Metanephros (tissue), 2 donors: ENCODE measurements around the gene CXorf65. TPM values are rescaled to one million over a fixed set of nuclear protein-coding genes. Genes with fewer than 3 reads are reported as not detected.

Experiments used
- small RNA-seq: library from RNA; depleted of rRNA; stranded (forward); fragments of <200 nt; gene quantifications from one replicate; pipeline ENCODE3, GENCODE V24; 2014; ENCODE audit warnings: low replicate concordance
- total RNA-seq: library from RNA; depleted of rRNA; stranded (reverse); fragments of >200 nt; gene quantifications from one replicate; pipeline ENCODE4 v1.2.3, GENCODE V29; 2014

The CXorf65 gene
- 0.23 TPM for total RNA-seq

GRCh38 chrX:71106427-71106826, at the start of gene CXorf65:
CXorf65 (minus strand) TSS chrX:71106740; CDS start chrX:71106556, 184 bp downstream.

DNA sequence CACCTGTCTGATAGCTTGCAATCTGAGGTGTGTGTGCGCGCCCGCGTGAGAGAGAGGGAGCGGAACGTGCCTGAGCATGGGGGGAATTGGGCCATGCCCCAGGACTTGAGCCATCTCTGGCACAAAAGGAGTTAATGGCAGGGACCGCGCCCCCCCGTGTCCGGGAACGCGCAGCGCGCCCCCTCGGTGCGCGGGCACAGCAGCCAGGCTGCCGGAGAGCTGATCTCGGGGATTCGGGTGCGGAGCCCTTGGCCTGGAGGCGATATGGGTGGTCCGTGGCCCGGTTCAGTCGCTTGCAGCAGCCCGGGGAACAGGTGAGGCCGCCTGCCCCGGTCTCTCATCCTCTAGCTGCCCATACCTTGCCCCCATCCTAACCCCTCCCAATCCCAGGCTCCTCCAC, 38.1 kb upstream of the CXorf65 start, which contains the start of gene NLGN3:
NLGN3 (plus strand) TSS at position 191 of the 400 bp plus-strand sequence. CDS start 2,909 bp downstream, outside the sequence.

DNA sequence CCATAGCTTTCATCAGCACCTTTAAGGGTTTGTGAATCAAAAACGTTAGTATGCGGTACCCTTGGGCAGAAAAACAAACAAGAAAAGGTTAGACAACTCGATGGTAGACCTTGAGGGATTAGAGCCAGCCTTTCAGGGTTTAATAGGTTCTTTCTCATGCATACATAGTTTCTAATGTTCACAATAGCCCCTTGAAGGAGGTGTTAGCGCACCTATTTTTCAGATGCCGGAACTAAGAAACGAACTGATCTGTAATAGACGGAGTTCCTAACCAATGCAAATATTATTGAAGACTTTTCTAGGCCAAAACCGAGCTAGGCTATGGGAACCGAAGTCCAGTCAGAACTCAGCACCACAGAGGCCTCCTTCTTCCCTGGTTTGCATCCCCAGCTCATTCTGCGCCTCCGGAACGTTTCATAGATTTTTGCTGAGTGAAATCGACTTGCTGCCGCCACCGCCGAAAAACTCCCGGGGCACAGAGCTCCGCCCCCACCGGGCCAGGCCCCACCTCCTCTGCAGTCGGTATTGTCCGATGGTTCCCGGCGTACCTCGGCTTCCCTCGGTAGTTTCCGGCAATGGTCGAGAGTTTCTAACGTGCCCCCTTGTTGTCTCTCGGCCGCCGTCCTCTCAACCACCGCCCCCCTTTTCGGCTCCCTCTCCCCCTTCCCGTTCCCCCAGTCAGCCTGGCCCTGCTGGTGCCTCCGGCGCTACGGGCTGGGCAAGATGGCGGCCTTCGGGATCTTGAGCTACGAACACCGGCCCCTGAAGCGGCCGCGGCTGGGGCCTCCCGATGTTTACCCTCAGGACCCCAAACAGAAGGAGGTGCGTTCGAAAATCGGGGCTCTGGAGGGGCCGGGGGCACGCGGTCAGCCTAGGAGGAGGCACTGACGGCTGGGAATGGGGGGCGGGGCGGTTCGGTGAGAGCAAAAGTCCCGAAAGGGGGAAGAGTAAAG, 11.8 kb upstream of the CXorf65 start, which contains the start of gene MED12:
MED12 (plus strand) TSS at position 565 of the 953 bp plus-strand sequence; CDS start at position 724, 159 bp downstream.

DNA sequence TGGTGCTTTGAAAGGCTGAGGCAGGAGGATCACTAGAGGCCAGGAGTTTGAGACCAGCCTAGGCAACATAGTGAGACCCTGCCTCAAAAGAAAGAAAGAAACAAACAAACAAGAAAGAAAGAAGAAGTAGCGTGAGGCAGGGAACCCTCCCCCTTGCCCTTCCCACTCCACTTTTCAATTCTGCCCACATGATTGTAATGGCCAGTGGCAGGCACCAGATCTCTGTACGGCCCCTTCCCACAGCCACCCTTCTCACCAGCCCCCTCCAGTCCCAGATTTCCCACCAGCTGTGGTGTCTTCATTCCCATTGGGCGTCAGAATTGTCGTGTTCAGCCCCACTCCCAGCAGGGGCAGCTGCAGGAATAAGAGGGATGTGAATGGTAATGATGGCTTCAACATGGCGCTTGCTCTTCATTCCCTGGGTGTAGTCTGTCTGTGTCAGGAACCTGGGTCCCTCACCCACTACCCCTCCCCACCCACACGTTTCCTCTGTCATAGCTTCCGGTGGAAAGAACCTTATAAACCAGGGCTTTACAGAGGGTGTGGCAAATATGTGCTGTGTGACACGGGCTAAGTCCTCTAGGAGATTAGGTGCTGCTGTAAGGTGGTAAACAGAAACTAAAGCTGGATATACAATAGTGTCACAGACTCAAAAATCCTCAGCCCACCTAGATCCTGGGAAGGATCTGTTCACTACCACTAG, 4.8 kb upstream of the CXorf65 start, which contains the start of gene IL2RG:
IL2RG (minus strand) TSS at position 437 of the 703 bp plus-strand sequence; CDS start at position 399, 38 bp downstream.

GRCh38 chrX:71095555-71095980, 11.0 kb downstream of the CXorf65 start, which contains the start of gene FOXO4:
FOXO4 (plus strand) TSS chrX:71095851; CDS start chrX:71096529, 678 bp downstream.

DNA sequence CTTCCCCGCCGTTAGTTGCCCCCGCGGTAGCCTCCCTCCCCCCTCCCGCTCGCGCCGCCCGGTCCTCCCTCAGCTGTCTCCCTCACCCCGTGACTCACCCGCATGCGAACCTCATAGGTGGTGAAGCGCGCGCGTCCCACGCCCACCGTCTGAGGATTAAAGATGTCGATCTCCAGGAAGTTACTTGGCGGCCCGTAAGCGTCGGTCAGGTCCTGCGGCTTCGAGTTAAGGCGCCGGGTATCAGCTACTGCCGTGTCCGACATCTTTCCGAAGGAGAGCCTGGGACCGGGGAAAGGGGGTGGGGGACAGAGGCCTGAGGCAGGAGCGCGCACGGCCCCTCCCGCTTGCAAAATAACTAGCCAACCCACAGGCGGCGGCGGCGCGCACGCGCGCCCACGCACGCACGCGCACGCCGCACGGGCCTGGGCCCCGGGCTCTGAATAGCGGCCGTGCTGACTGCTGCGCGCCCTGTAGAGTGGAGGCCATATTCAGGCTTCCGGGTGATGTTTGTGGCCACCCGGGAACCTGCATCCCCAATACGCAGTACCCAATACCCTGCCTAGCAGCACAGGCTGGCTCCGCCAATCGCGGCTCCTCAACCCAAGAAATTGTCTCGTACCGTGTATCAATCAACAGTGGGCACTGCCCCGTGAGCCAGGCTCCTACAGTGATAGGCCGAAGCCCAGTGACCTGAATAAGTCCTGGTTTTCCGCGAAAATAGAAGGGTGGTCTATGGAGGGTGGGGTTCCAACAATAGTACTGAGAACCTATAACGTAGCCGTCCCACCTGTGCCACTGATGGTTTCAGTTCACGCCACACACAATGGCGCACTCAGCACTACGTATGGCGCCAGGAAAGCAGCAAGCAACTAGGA, 38.3 kb downstream of the CXorf65 start, which contains the start of gene SNX12:
SNX12 (minus strand) TSS at position 291 of the 875 bp plus-strand sequence; CDS start at position 263, 28 bp downstream.

Small RNA genes within 50 kb of the gene (small RNA-seq; reads per million reads assigned to genes)
- gene CXorf65: not detected

Other genes starting within 250 kb of the CXorf65 start
- gene TEX11, start 198.0 kb downstream of the CXorf65 start, total RNA-seq: not detected
- 1.5 TPM for gene SLC7A3, start 175.6 kb downstream of the CXorf65 start, total RNA-seq
- gene SNX12, start 38.4 kb downstream of the CXorf65 start, total RNA-seq: 46.9 TPM
- gene FOXO4, start 10.9 kb downstream of the CXorf65 start, total RNA-seq: 20.8 TPM
- 3.2 TPM for gene IL2RG, start 4.8 kb upstream of the CXorf65 start, total RNA-seq
- 57.5 TPM for gene MED12, start 11.9 kb upstream of the CXorf65 start, total RNA-seq
- gene NLGN3, start 38.1 kb upstream of the CXorf65 start, total RNA-seq: 2.2 TPM
- 15.1 TPM for gene GJB1, start 116.5 kb upstream of the CXorf65 start, total RNA-seq
- 40.8 TPM for gene ZMYM3, start 147.4 kb upstream of the CXorf65 start, total RNA-seq
- gene NONO, start 176.9 kb upstream of the CXorf65 start, total RNA-seq: 409 TPM
- 16.9 TPM for gene ITGB1BP2, start 195.0 kb upstream of the CXorf65 start, total RNA-seq